HG03095 (cell line): ENCODE results near the gene RETSAT.
A peak's percentile ranks its signal among the peaks of the same experiment; 100 is the strongest.
"Not testable (repeated sequence)": the region's sequence is repeated elsewhere in the genome, so short reads cannot be mapped to it uniquely, and the experiment has no call there.

Source experiments
- ATAC-seq: cut with Tn5 transposase; IDR thresholded peaks from one replicate; pipeline ENCODE4 v1.9.1; 2021; ENCODE audit warnings: moderate library complexity; ENCODE audit not compliant: unreplicated experiment

RETSAT gene

DNA sequence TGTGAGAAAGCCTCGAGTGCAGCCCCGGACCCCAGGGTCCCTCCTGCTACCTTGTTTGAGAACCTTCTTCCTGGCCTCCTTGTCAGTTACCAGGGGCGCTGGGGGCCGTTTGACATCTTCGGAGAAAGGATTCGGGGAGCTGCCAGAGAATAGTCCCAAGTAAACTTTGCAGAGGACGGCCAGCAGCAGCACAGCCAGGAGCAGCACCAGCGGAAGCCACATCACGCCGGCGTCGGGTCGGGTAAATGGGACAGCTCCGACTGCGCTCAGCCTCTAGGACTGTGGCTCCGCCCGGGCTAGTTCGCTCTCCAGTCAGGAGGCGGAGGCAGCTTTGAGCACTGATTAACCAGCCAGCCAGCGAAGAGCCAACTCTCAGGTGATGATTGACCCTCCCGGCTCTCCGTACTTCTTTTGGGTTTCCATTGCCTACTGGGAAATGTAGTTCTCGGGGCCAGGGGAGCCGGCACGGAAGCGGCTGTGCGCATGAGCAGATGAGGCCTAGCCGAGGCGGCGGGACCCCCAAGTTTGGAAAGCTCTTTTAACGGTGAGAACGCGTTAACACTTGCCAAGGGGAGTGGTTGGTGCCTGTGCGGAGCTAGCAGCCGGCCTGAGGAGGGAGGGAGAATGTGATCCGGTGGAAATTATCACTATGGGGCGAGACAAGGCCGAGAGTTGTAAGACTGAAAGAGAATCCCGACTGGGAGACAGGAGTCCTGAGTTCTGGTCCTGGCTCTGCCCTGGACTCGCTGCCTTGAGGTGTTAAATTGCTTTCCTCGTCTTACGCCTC, at the start of gene RETSAT, which contains the start of gene ELMOD3:
TSS of gene RETSAT (minus strand) at position 243 of the 787 bp plus-strand sequence. CDS start at position 222, 21 bp downstream.
TSS of gene ELMOD3 (plus strand) at position 484 of the 787 bp plus-strand sequence. CDS start 2,430 bp downstream, outside the sequence.
- ATAC-seq: peak; percentile 95

DNA sequence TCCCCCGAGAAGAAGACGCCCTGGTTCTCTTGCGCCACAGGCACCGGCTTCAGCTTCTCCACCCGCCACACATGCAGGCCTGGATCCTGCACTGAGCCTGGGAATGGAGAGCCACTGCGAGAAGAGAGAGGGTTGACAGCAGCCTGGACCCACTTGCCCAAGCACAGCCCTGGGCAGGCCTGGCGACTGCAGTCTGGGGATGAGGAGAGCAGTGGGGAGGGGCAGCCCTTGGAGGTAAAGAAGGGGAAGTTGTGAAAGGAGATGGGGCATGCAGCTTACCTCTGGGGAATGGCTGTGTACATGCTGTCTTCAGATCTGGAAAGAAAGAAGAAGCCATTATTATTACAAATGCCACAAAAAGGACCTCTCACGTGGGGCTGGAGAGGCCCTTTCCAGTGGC, 47.5 kb upstream of the RETSAT start:
- no peak for ATAC-seq

DNA sequence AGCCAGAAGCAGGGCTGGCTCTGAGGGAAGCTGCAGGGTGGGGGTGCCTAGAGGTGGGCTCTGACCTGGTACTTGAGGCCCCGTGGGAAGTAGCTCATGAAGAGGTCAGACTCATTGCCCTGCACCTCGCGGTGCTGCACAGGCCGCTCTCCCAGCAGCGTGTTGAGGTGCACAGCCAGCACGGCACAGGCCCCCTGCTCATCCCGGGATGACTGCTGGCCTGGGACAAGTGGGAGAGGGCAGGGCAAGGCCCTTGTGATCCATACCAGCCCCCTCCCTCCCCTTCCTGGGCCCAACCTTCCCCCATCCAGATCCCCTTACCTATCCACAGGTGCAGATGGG, 47.1 kb upstream of the RETSAT start:
- no peak for ATAC-seq

DNA sequence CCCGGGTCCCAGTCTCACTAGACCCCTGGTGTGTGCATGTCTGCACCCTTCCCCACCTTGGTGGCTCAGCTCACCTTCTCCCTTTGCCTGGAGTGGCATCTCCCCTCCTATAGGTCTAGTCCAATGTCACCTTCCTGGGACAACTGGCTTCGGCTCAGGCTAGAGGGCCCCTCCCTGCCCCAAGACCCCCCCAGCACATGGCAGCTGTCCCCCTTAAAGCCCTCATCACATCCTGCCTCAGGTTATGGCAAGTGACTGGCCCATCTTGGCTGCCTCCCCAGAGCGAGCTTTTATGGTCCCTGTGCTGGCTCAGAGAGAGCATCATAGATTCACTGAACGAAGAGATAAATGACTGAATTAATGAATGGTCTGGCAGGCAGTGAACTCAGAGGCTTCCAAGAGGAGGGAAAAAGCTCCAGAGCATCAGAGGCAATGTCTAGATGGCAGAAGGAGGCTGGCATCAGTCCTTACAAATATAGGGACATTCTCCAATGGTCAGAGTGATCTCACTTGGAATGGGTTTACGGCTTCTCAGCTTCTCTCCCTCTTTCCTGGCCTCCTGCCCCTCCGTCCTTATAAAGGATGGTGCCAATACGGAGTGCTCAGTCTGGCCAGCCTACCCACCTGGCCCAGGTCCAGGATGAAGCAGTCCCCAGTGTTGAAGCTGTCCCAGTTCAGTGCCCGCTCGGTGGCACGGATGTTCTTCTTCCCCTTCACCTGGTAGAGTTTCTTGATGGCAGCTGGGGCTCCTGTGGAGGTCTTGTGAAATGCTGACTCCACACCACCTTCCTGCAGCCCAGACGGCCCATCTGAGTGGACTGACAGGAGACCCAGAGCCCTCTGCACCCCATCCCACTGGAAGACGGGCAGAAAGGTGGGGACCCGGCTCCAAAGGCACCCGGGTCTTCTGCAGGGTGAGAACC, 46.5 kb upstream of the RETSAT start:
- ATAC-seq: no peak

DNA sequence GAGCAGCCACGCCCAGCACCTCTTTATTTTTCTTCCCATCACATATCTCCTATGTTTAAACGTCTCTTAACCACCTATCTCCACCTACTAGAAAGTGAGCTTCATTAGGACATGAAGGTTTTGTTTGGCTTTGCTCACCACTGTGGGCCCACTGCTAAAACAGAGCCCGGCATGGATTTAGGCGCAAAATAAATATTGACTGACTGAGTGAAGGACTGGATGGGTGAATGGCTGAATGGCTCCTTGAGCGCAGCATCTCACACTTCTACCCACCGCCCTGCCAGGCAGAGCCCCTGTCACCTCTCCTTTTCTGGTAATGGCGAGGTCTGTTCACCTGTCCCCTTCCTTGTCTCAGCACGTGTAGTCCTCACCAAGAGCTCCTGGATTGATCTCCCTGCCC, 45.7 kb upstream of the RETSAT start:
- ATAC-seq: no peak

DNA sequence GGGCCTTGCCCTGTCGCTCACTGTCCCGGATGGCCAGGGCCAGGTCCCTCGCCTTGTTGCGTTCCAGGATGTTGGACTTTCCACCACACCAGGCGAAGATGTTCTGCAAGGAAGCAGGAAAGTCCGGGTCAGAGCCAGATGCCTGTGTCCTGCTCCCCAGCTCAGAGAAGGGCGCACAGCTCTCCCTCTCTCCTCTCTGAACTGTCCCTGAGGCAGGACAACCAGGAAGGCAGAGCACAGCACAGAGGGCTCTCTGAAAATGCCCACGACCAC, 44.8 kb upstream of the RETSAT start:
- no peak for ATAC-seq

DNA sequence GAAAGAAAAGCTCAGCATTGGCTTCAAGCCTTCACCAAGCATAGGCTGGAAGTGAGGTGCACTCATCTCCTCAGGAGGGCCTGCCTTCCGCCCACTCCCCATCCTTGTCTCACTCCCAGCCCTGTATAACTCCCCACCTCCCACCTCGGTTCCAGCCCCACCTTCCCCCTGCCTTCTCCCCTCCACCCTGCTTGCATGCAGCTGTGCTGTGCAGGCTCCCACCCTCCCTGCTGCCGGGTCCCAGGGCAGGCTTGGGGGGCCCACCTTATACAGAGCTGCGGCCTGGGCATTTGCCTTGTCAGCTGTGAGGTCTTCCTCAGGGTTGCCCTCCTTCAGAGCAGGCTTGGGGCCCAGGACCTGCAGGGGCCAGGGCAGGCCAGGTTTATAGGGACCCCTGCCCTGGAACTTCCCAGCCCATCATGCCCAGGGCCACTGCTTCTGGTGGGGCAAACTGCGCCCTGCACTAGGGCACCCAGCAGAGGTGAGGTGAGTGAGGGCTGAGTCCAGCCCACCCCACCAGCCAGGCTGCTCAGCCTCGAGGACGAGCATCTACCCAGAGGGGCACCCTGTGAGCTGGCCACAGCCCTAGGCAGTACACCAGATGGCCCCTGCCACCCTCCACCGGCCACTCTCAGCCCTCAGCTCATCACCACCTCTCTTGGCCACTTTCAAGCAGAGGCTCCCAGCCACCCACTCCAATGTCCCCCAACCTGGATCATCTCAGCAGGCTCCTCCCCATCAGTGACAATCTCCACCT, 44.3 kb upstream of the RETSAT start:
- no peak for ATAC-seq

DNA sequence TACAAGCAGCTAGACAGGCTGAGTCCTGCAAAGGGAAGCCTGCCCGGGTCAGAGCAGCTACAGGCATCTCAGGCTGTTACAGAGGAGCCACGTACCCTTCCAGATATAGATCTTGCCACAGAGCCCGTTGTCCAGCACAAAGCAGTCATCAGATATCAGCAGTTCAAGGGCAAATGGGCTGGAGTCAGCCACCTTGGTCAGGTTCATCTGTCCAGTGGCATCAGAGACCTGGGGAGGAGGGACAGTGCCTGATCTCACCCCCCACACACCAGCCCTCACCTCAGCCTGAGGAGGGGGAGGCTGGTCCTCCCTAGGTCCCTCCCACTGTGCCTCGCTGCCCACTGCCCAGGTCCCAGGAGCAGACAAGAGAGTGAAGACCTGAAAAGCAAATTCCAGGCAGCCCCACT, 43.6 kb upstream of the RETSAT start:
- no peak for ATAC-seq

DNA sequence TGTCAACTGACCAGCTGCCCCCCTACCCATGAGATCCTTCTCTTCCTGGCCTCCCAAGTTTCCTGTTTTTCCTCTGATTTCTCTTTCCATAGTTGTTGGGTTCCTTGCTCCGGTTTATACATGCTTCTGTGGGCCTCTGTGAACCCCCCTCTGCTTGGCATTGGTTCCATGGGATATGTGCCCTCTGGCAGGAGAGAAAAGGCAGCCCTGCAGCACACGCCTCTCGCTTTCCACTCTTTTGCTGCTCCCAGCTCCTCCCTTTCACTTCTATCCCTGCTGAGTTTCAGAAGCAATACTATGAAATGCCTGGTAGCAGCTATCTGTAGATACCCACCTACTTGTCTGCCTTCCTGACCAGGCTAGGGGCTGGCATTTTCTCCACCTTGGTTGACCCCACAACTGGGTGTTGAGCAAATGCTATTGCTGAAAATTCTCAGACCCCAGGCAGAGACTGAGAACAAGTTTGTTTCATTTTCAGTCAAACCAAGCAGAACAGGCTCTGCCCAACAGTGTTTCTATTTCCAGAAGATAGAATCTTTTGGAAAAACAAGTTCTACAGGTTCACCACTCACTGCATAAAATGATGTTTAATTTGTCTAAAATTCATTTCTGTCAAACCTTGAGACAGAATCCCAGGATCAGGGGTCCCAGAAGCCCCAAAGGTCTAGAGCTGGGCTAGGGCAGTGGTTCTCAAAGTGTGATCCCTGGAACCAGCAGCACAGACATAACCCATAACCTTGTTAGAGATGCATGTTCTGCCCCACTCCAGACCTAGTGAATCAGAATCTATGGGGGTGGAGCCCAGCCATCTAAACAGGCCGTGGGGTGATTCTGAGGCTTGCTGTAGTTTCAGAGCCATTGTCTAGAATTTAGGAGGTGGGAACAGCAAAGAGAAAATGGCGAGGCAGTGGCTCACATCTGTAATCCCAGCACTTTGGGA, 42.5 kb upstream of the RETSAT start:
- no peak for ATAC-seq

DNA sequence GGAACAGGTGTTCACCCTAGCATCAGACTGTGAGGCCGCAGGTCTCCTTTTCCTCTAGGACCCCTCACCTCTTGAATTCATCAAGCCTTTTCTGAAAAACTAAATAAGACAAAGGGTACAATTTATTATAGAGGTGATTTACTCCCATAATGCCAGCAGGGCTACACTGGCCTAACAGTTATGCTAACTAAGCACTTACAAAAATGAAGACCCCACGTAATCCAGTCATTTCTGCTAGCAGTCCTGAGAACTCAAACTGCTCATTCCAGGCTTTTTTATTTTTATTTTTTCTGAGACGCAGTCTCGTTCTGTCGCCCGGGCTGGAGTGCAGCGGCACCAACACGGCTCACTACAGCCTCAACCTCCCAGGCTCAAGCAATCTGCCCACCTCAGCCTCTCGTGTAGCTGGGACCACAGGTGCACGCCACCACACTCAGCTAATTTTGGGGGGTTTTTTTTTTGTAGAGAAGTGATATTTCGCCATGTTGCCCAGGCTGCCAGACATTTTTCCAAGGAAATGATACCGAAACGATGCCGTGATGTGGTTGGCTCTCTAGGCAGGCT, 41.7 kb upstream of the RETSAT start:
- no peak for ATAC-seq

DNA sequence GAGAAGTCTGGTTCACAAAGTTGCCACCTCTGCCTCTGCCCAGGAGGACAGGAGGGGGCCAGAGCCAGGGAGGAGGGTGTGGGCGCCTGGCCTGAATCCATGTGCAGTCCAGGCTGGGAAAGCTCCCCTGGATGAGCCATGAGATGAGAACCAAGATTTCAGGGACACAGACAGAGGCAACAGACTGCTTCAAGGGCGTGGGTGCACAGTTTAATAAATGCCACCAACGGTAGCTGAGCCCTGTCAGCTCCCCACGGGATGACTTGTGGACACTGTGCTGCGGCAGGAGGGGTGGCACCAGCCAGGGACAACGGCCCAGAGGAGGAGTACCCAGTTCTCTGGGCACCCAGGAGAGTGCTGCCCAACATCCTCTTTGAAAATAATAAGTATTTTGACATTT, 40.6 kb upstream of the RETSAT start:
- no peak for ATAC-seq

DNA sequence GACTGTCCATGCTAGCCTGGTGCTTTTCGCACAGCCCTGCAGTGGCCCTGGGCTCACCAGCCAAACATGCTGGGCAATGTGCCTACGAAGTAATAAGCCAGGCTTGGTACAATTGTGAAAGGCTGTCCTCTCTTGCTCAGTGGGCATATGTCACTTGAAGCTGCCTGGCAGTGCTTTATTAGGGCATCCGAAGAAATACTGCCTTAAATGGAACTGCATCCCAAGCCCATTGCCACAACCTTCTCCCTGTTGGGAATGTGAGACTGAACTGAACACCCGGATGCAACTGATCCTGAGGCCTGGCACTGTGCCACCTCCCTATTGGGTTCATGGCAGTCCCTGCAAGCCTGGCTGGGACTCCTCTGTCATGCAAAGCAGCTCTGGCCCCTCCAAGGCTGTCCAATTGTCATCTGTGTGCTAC, 39.9 kb upstream of the RETSAT start:
- ATAC-seq: no peak

DNA sequence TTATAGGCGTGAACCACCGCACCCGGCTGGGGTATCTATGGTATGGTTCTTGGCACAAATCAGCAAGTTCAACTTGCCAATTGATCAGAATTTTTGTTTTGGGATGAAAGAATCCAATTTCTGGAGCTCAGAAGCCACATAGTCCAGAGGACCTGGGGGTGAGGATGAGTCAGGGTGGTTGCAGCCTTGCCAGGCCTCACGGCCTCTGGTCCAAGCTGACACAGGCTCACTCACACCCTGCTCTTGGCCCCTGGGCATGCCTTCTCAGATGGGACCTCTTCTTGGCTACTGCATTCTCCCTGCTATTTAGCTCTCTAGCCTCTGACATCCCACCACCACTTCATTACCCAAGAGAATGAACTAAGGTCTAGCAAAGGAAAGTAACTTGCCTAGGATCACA, 39.5 kb upstream of the RETSAT start:
- ATAC-seq: no peak

DNA sequence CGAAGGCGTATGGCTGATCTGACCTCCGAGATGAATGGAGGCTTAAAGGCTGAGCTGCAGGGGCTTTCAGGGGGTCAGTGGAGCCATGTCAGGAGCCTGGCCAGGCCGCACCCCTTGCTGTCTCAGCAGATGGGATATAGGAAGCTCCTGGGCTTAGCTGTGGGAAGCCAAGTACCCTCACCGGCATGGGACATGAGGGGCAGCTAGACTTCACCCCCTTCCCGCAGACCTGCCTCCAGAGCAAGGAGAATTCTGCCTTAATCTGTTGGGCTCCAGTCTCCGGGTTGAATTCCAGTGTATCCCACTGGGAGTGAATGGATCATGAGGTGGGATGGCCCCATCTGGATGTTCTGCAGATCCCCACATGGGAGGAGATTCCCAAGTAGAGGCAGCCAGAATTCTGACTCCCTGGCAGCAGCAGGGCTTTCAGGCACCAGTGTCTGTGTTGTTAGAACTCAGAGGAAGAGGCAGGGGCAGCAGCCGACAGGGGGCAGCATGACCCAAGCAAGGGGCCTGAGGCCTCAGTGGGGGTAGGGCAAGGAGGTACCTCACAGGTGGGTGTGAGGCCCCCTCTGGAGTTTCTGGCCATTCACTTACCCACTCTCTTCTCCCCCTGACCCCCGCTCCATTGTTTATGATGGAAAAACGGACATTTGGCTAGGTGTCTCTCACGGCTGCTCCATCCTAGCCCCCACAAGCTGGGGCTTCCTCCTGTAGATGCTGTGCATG, 36.8 kb upstream of the RETSAT start:
- no peak for ATAC-seq

DNA sequence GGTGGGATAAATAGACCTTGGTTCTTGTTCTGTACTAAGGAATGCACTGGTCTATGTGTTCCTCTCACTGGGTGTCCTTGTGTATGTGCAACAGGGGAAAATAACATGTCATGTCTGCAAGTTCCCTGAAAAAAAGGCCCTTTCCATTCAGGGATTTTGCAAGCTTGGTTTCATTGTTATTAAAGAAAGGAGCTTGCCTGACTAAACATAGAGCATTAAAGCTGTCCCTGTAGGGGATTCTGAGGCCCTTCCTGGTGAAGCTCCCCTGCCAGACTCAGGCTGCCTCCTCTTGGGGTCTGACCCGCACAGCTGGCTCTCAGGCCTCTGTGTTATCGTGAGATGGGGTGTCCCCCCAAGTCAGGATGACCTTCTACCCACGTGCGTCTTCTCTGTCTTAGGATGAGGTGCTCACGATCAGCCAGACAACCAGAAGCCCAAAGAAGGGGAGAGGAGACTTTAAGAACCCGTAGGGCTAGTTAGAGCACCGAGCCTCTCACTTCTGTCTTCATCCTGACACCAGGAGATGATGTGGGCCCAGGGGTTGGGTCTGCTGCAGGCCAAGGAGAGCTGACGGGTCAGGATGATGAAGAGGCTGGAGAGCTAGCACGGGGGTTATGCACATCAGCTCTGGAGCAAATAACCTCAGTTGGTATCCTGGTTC, 34.7 kb upstream of the RETSAT start:
- ATAC-seq: no peak

DNA sequence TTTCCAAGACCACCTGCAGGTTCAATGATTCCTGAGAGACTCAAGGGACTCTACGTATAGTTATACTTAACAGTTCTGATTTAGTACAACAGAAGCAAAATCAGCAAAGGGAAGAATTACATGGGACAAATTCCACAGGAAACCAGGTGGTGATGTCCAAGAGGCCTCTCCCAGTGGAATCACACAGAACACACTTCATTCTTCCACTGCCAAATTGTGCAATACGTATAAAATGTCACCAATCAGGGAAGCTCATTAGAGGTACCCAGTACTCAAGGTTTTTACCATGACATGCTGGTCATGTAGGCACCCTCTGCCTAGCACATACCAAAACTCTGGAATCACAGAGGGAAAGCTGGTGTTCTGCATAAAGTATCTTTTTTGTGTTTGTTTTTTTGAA, 33.4 kb upstream of the RETSAT start:
- no peak for ATAC-seq

DNA sequence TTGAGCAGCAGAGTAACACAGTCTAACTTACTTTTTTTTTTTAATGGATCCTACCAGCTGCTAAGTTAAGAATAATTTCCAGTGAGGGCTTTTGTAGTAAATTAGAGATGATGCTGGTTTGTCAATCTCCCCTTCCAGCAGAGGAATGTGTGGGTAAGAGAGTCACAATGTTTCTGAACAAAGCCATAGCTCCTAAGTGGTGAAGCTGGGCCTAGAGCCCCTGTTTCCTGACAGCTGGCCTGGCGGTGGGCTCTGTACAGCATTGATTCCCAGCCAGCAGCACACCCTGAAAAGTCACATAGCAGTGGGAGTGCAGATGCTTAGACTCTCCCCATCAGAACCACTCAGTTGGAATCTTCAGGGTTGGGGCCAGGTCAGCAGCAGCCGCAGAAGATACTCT, 31.4 kb upstream of the RETSAT start:
- ATAC-seq: no peak

DNA sequence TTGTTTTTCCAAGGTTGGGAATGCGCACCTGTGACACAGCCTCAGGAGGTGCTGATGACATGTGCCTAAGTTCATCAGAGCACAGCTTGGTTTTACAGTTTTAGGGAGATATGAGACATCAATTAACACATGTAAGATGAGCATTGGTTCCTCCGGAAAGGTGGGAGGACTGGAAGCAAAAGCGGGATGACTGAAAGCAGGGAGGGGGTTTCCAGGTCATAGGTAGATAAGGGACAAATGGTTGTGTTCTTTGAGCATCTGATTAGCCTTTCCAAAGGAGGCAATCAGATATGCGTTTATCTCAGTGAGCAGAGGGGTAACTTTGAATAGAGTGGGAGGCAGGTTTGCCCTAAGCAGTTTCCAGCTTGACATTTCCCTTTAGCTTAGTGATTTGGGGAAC, 29.5 kb upstream of the RETSAT start:
- no peak for ATAC-seq

DNA sequence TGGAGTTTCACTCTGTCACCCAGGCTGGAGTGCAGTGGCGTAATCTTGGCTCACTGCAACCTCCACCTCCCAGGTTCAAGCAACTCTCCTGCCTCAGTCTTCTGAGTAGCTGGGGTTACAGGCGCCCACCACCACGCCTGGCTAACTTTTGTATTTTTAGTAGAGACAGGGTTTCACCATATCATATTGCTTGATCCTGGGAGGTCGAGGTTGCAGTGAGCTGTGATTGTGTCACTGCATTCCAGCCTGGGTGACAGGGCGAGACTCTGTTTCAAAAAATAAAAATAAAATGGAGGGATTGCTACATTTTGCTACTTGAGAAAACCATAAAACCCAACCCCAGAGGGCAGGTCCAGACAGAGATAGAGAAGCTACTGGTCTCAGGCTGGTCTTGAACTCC, 28.8 kb upstream of the RETSAT start:
- ATAC-seq: not testable (repeated sequence)
